GM12878 (cell line): Measurements from ENCODE around the gene PIGB. TPM values are rescaled to one million over a fixed set of nuclear protein-coding genes. Genes with fewer than 3 reads are reported as not detected.

Experiments
- ATAC-seq: fragments of 200-7000 bp; cut with Tn5 transposase; 3 replicates; pipeline ENCODE4 v1.9.1; 2020; ENCODE audit warnings: mild to moderate bottlenecking, moderate library complexity
- BruUV-seq: library from RNA; stranded (reverse); fragments of 400-500 nt; replicated peaks from 2 replicates; lab custom pipeline; 2021; lab: Mats Ljungman, UMichigan
- CTCF ChIA-PET: fragments of 300-600 bp; sonication (Branson Sonifier 250); formaldehyde crosslinking; extraction: SDS; loops from one replicate; lab custom pipeline; 2021; ENCODE audit warnings: inconsistent platforms; lab: Yijun Ruan, JAX
- POLR2A ChIA-PET: fragments of 350-600 bp; formaldehyde crosslinking; extraction: SDS; loops from one replicate; lab custom pipeline; 2021; ENCODE audit warnings: inconsistent platforms; lab: Charles Lee
- RAD21 ChIA-PET: fragments of 300-600 bp; sonication (Branson Sonifier 250); formaldehyde crosslinking; loops from one replicate; lab custom pipeline; 2023; ENCODE audit warnings: antibody characterized with exemption; ENCODE audit not compliant: unreplicated experiment; lab: Charles Lee
- SMC1A ChIA-PET: fragments of 300-600 bp; sonication (Branson Sonifier 250); formaldehyde crosslinking; loops from one replicate; lab custom pipeline; 2023; ENCODE audit not compliant: unreplicated experiment, uncharacterized antibody; lab: Charles Lee
- DNase-seq: peaks from one replicate; pipeline ENCODE4 v3.0.0-alpha.2; 2011; ENCODE audit warnings: low read depth, low spot score
- FAIRE-seq: peaks from 3 replicates; lab custom pipeline; 2011; peaks lifted over from hg19 to GRCh38; lab: Jason Lieb, UNC
- H2AFZ ChIP-seq: 2 replicates; pipeline ENCODE4 v1.6.0; 2011; ENCODE audit warnings: low read depth, low read length, control low read depth; ENCODE audit not compliant: control insufficient read depth
- H3K27ac ChIP-seq: 2 replicates; pipeline ENCODE4 v1.5.1; 2011; ENCODE audit warnings: control low read depth; ENCODE audit not compliant: control insufficient read depth, insufficient read depth
- H3K27me3 ChIP-seq, 2 experiments: replicated peaks in 1 of 2; 2 replicates each; pipeline versions ENCODE4 v1.6.0 to v1.6.1; 2011; ENCODE audit warnings: low read length in 1 of 2; ENCODE audit not compliant: control insufficient read depth in 2 of 2, insufficient read depth in 2 of 2
- H3K36me3 ChIP-seq, 2 experiments: 2 replicates each; pipeline ENCODE4 v1.5.1; 2011; ENCODE audit warnings: low read length in 1 of 2; ENCODE audit not compliant: control insufficient read depth in 2 of 2, insufficient read depth in 2 of 2
- H3K4me1 ChIP-seq: 2 replicates; pipeline ENCODE4 v1.6.1; 2011; ENCODE audit warnings: mild to moderate bottlenecking, low read length, moderate library complexity, mixed read lengths; ENCODE audit not compliant: control insufficient read depth, insufficient read depth
- H3K4me2 ChIP-seq: 2 replicates; pipeline ENCODE4 v1.6.0; 2011; ENCODE audit warnings: control low read depth; ENCODE audit not compliant: control insufficient read depth, insufficient read depth
- H3K4me3 ChIP-seq: fragments of 200-600 bp; sonication (generic); 2 replicates; pipeline ENCODE4 v1.5.1; 2016
- H3K79me2 ChIP-seq: 2 replicates; pipeline ENCODE4 v1.6.0; 2011; ENCODE audit warnings: low read length; ENCODE audit not compliant: control insufficient read depth, insufficient read depth
- H3K9ac ChIP-seq: 2 replicates; pipeline ENCODE4 v1.8.0; 2011; ENCODE audit warnings: low read length, control low read depth, mixed read lengths; ENCODE audit not compliant: control insufficient read depth, insufficient read depth
- H3K9me3 ChIP-seq: replicated peaks from 3 replicates; pipeline ENCODE4 v1.5.1; 2011; ENCODE audit warnings: mild to moderate bottlenecking, low read length; ENCODE audit not compliant: control insufficient read depth, insufficient read depth
- H4K20me1 ChIP-seq: 2 replicates; pipeline ENCODE4 v1.6.0; 2011; ENCODE audit not compliant: control insufficient read depth, insufficient read depth
- CEBPB ChIP-seq, 2 experiments: fragments of 150-350 bp in 1 of 2; IDR thresholded peaks; 2 replicates each; pipeline ENCODE4 v1.6.1; 2012 to 2014; ENCODE audit warnings: low read depth in 2 of 2, low read length in 2 of 2, borderline replicate concordance in 1 of 2, inconsistent platforms in 1 of 2
- CHD4 ChIP-seq: fragments of 200-600 bp; sonication (generic); IDR thresholded peaks from 2 replicates; pipeline ENCODE4 v1.6.1; 2016; ENCODE audit warnings: mild to moderate bottlenecking
- DPF2 ChIP-seq: fragments of 450-650 bp; IDR thresholded peaks from 2 replicates; pipeline ENCODE4 v1.6.1; 2017; ENCODE audit warnings: mild to moderate bottlenecking
- ETV6 ChIP-seq, 2 experiments: fragments of 450-650 bp in 1 of 2; IDR thresholded peaks in 1 of 2; conservative IDR thresholded peaks in 1 of 2; 2 replicates each; pipeline ENCODE4 v1.6.1; 2014; ENCODE audit warnings: antibody characterized with exemption in 1 of 2, borderline replicate concordance in 1 of 2, low read depth in 1 of 2, mild to moderate bottlenecking in 1 of 2, moderate library complexity in 1 of 2
- IKZF1 ChIP-seq: fragments of 450-650 bp; conservative IDR thresholded peaks from 2 replicates; pipeline ENCODE4 v1.6.1; 2017; ENCODE audit warnings: antibody characterized with exemption, mild to moderate bottlenecking
- IKZF2 ChIP-seq, 2 experiments: fragments of 450-650 bp; IDR thresholded peaks; 2 replicates each; pipeline ENCODE4 v1.6.1; 2017; ENCODE audit warnings: mild to moderate bottlenecking in 2 of 2, moderate library complexity in 2 of 2
- MEF2B ChIP-seq: fragments of 450-650 bp; IDR thresholded peaks from 2 replicates; pipeline ENCODE4 v1.6.1; 2018; ENCODE audit warnings: mild to moderate bottlenecking, moderate library complexity; ENCODE audit not compliant: partially characterized antibody, poor library complexity, severe bottlenecking
- MTA2 ChIP-seq: fragments of 450-650 bp; IDR thresholded peaks from 2 replicates; pipeline ENCODE4 v1.6.1; 2016; ENCODE audit warnings: low read depth, mild to moderate bottlenecking, moderate library complexity
- RUNX3 ChIP-seq: IDR thresholded peaks from 2 replicates; pipeline ENCODE4 v1.6.1; 2012; ENCODE audit warnings: low read length, inconsistent platforms
- SPI1 ChIP-seq: IDR thresholded peaks from 2 replicates; pipeline ENCODE4 v1.6.1; 2011; ENCODE audit warnings: low read depth, mild to moderate bottlenecking, low read length, moderate library complexity, borderline replicate concordance; ENCODE audit not compliant: insufficient read depth
- WGBS: methylation state at CpG from one replicate; pipeline ENCODE4 v1.1.6; 2016; ENCODE audit warnings: low lambda C conversion rate; ENCODE audit not compliant: insufficient replicate concordance, insufficient coverage; ENCODE audit errors: missing lambda C conversion rate; 5-methylcytosine and 5-hydroxymethylcytosine counted together
- in situ Hi-C: fragments of 300-500 bp; cut with MboI; formaldehyde crosslinking; loops from 9 replicates; pipeline ENCODE4 v1.14.3; 2018; ENCODE audit warnings: mixed read lengths
- intact Hi-C: fragments of 100-400 bp; cut with micrococcal nuclease; formaldehyde crosslinking; loops from one replicate; pipeline ENCODE4 v1.14.2; 2022; ENCODE audit not compliant: unreplicated experiment
- polyA plus RNA-seq, 11 experiments: library from polyadenylated mRNA; depleted of rRNA in 4 of 11; unstranded in 6 of 11; stranded (reverse) in 5 of 11; fragments of >200 nt; fragmentation: Nextera tagmentation in 4 of 11; fragmentation: Illumina TruSeq in 1 of 11; extraction: Ambion mirVana in 4 of 11; extraction: Trizol in 1 of 11; gene quantifications; 1 replicate in 1 of 11; 2 replicates in 10 of 11; pipeline versions ENCODE4 v1.2.1 to v1.2.3, GENCODE V29; 2011 to 2016; ENCODE audit warnings: inconsistent platforms in 2 of 11, missing spikeins in 2 of 11, low read depth in 1 of 11
- total RNA-seq, 4 experiments: library from RNA; depleted of rRNA in 3 of 4; stranded (reverse); fragments of >200 nt in 3 of 4; fragmentation: Illumina TruSeq in 1 of 4; extraction: Trizol in 1 of 4; gene quantifications; 2 replicates each; pipeline versions ENCODE4 v1.2.1 to v1.2.3, GENCODE V29; 2013 to 2021

Gene PIGB
- total and polyA plus RNA-seq, 10 of the 15 experiments (the other 5 are each of a cell fraction or from before 2014, with no cell fraction given) = 17.9 to 46.0 (median 25.2) TPM

GRCh38 chr15:55282284-55282833 is 36.7 kb upstream of the PIGB start:
- DNase-seq (no peak), FAIRE-seq (no peak), ATAC-seq (peak; percentile 20)
- H3K27me3 ChIP-seq = no peaks in the 10 kb centered on the region
- TF ChIP-seq ETV6 (conservative IDR thresholded peaks at IDR 0.05 in 1 of 2, IDR thresholded peaks at IDR 0.05 in 1 of 2; ENCODE audit: borderline replicate concordance in 1 of 2, low read depth in 1 of 2) (0 out of 4 replicates have a peak, but pooled peaks of 1 of the 2 experiments have one; percentile 17), SPI1 (peak; percentile 71; the same call in 1 of the 2 replicates), MTA2 (peak; percentile 51; the same call in 1 of the 2 replicates), IKZF2 (IDR thresholded peaks at IDR 0.05) (peak; percentile 62 to 74; a peak in 3 of 4 replicates), DPF2 (0 out of 2 replicates have a peak, but pooled peaks have one; percentile 28), RUNX3 (peak; percentile 59), CEBPB (IDR thresholded peaks at IDR 0.05; ENCODE audit: borderline replicate concordance in 1 of 2, low read depth in 2 of 2, low read length in 2 of 2) (no peak), CHD4 (no peak), IKZF1 (peak; percentile 64; the same call in 1 of the 2 replicates), MEF2B (peak; percentile 32)
- in situ Hi-C loops = loop anchor here (5.0 kb wide), 1 partner anchor 60 kb away; no protein-coding TSS in a partner anchor
- no peaks in the 10 kb centered on the region for H4K20me1 ChIP-seq
- H3K36me3 ChIP-seq = no peaks in the 10 kb centered on the region; a peak in 1 of 4 replicates
- H3K4me1 ChIP-seq = peaks cover 36% of the 10 kb centered on the region
- ChIA-PET SMC1A (interaction anchor here (0.9 to 11.6 kb wide), 11 partner anchors 9 to 153 kb away, joined by 3 to 110 read pairs (median 5); partner anchors contain the start of genes PIGB and PIGBOS1), CTCF (interaction anchor here (1.1 to 1.7 kb wide), 4 partner anchors 13 to 65 kb away, joined by 3 to 6 read pairs (median 4); no protein-coding TSS in a partner anchor), POLR2A (interaction anchor here (0.7 to 2.1 kb wide), 5 partner anchors 12 to 124 kb away, joined by 3 to 10 read pairs (median 3); partner anchors contain the start of genes PIGB and PIGBOS1), RAD21 (interaction anchor here (0.9 to 1.5 kb wide), 7 partner anchors 24 to 86 kb away, joined by 3 to 7 read pairs (median 4); partner anchors contain the start of gene RSL24D1)
- no peak overlapping the region; the same call in 1 of the 2 replicates for H3K27ac ChIP-seq
- BruUV-seq = no TSS peak
- H3K4me2 ChIP-seq = peak overlapping the region; percentile 33; the same call in 1 of the 2 replicates
- H3K79me2 ChIP-seq = peaks cover 17% of the 10 kb centered on the region
- 85% methylated on average over 5 of the region's 5 CpGs for WGBS
- intact Hi-C loops = loop anchor here (5.0 to 10.0 kb wide), 3 partner anchors 125 to 768 kb away; partner anchors contain the start of genes CCPG1 and PIERCE2
- no peak overlapping the region for H2AFZ ChIP-seq
- no peak overlapping the region for H3K4me3 ChIP-seq
- no peaks in the 10 kb centered on the region for H3K9me3 ChIP-seq
- no peak overlapping the region; the same call in 1 of the 2 replicates for H3K9ac ChIP-seq
